HG03159 (cell line): ENCODE measurements around the gene ANO6.
"Not testable (repeated sequence)": the region's sequence is repeated elsewhere in the genome, so short reads cannot be mapped to it uniquely, and the experiment has no call there.

Experiments
- ATAC-seq: cut with Tn5 transposase; IDR thresholded peaks from one replicate; pipeline ENCODE4 v1.9.1; 2021; ENCODE audit warnings: mild to moderate bottlenecking, moderate library complexity; ENCODE audit not compliant: unreplicated experiment

ANO6 gene

DNA sequence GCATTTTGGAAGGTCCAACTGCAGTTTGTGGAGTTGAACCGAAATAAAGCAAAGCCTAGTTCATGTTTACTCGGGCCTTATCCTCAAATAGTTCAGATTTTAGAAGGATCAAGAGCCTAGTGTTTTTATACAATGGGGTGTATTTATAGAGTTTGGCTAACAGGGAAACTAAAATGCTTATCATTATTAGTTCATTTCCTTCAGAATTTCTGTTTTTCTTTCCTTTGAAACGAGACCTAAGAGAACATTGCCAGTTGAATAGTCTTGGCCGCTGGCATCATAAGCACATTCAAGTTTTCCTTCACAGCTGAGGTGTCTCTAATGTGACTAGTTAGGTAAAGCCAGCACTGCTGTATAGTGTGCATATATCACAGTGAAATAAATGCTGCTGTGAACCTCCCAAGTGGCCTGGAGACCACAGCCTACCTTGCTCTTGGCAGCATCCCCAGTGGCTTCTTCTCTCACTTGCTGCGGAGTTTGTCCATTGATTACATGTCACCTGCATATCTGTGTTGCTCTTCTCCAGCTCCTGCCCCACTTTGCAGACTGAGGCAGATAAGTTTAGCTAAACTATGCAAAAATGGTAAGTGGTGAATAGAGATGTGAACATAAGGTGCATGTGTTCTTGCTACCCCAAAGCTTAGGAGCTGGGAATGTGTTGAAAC, 88.8 kb downstream of the ANO6 start:
- no peak for ATAC-seq

DNA sequence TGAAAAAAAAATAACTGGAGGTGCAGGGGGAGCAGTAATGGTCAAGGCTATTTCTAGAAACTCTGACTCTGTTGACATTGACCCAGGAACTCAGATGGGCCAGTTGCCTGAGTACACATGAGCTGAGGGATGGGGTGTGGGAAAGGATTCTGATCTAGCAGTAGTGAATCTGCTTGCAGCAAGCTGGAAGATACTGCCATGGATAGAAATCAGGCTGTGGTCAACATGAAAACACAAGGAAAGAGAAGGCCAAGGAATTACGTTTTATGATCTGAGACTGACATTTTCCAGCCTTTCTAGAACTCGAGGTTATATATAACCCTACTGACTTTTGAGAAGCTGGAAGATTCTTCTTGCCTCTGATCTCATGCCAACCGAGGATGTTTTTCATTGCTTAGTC, 90.0 kb downstream of the ANO6 start:
- no peak for ATAC-seq

DNA sequence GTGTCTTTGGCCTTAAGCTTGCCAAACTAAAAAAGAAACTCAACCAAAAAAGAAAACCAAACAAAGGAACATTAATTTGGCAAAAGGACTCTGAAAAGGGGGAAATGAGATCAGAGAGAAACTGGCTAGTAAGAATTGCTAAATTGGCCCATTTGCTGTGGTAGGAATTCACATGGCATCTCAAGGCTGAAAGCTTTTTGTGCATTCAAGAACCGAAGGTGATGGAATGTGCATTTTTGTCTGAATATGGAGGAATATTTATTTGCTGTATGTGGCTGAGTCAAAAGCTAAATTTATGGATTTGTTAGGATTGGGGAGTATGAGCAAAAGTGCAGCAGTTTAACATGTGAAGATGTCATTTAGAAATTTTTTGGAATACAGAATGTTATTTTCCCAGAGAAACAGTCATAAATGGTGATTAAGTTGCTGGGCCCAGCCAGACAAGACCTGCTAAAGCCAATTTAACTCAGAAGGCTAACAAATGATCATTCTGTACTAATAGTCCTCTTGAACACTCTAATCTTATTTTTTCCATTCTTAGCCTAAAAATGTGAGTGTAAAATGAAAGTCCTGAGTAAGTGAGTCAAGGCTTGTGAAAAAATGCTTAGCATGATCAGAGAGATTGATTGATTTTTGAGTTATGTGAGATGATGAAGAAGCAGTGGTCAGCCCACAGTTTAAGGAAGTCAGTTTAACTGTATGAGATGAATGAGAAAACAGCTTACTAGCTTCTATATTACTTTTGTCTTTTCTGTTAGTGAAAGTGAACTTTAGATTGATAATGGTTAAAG, 94.1 kb downstream of the ANO6 start:
- ATAC-seq: no peak

DNA sequence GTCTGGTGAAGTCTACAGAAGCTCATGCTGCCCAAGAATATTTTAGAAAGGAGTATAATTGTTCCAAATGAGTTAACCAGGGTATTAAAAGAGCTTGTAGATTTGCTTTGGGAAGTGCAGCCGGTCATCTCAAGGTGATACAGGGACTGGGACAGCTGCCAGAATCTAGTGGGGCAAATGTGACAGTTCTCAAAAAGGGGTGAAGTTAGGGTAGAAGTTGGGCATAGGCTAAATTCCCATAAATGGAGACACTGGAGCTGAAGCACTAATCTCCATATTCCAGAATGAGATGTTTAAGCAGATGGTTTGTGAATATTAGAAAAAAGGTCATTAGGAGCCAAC, 94.7 kb downstream of the ANO6 start:
- ATAC-seq: no peak

DNA sequence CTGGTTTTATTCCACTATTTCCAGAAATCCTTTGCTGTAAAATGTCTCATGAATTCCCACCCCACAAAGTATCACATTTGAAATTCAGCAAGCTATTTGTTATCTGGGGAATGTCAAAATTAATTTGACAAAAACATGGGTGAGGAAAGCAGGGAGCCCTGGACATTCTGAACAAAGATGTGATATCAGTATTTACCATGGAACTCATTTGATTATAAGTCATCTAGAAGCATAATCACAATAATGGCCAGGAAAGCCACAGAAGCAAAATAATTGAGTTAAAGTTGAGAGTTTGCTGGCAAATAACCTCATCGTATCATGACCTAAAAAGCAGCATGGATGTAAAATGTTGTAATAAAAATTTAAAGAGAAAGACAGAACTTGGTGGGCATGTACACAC, 96.1 kb downstream of the ANO6 start:
- ATAC-seq: no peak

DNA sequence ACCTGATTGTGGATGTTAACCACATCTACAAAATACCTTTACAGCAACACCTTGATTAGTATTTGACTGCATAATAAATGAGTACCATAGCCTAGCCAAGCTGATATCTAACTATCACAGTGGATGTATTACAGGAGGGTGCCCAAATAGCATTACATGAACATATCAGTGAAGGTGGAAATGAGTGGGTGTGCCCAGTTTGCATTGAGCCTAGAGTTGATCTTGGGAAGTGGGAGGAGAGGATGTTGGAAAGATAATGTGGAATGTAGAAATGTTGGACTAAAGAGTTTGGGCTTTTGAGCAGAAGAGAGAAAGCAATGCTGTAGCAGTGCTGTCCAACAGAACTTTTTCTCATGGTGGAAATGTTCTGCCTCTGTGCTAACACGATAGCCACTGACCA, 98.9 kb downstream of the ANO6 start:
- ATAC-seq: no peak

DNA sequence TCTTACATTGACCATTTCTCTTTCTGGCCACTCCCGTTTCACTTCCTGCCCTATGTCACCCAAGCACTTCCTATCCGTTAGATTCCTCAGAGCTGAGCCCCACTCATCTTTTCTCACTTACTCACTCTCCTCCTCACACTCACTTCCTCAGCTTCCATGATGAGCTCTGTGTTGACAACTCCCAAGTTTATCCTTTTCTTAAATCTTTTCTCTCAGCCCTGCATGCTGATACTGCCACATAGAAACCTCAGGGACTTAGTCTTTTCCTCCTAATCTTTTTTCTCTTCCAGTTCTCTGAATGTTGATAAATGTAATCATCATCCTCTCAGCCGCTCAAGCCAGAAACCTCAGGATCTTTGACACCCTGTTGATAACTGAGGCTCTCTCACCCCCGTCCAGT, 99.6 kb downstream of the ANO6 start:
- ATAC-seq: no peak

DNA sequence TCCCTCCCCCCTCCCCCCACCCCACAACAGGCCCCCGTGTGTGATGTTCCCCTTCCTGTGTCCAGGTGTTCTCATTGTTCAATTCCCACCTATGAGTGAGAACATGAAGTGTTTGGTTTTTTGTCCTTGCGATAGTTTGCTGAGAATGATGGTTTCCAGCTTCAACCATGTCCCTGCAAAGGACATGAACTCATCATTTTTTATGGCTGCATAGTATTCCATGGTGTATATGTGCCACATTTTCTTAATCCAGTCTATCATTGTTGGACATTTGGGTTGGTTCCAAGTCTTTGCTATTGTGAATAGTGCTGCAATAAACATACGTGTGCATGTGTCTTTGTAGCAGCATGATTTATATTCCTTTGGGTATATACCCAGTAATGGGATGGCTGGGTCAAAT, 101.4 kb downstream of the ANO6 start:
- not testable (repeated sequence) for ATAC-seq

DNA sequence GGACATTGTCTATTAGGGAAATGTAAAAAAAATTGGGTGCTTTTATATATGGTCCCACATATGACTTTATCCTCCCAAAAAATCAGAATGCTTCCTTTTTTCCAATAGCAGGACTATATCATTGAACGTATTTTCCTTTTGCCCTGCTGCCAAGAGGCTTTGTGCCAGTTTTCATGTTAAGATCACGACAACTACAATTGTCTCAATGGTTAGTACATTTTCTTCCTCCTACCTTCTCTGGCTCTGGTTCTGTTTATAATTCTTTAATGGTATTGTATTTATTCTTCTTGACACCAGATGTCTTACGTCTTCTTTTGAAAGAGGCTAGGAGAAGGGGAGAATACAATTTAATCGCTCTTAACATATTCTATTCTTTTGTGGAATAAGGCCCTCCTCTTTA, 106.9 kb downstream of the ANO6 start:
- ATAC-seq: no peak

DNA sequence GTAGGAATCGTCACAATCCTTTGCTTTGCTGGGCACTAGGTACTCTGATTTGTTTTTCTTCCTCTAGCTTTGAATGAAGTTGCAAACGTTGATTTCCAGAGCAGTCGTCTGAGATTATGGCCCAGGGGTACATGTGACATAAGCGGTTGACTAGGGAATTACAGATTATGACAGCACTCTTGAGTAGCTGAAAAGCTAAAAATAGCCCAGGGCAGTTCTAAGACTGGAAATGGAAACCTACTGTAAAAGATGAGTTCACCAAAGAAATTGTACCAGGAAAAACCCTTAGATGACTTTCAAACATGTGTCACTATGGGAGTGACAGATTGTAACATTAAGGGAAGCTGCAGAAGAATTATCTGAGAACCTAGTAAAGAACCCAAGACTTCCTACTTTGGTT, 108.5 kb downstream of the ANO6 start:
- no peak for ATAC-seq

DNA sequence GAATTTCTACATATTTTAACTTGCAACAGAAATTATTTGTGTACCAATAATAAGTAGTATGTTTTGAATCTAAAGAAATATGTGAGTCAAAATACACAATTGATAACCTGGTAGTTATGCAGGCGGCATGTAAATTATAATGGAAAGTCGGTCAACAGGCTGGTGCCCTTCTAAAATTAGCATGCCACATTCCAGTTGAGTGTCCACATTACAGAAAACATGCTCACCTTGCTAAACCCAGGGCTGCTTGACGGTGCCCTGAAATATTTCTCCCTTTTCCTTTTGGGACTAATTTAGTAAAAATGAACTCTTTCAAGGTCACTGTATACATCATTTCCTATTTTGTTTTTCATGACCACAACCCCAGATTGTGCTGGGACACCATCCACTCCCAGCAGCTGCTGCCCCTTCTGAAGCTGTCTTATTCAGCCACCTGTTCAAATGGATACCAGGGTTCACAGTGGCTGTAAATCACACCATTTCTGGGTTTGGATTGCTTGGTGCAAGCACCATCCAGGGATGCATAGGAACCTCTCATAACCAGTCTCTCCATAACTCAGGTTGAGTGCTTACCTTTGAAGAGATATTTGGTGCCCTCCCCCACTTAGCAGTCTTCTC, 110.6 kb downstream of the ANO6 start:
- no peak for ATAC-seq

DNA sequence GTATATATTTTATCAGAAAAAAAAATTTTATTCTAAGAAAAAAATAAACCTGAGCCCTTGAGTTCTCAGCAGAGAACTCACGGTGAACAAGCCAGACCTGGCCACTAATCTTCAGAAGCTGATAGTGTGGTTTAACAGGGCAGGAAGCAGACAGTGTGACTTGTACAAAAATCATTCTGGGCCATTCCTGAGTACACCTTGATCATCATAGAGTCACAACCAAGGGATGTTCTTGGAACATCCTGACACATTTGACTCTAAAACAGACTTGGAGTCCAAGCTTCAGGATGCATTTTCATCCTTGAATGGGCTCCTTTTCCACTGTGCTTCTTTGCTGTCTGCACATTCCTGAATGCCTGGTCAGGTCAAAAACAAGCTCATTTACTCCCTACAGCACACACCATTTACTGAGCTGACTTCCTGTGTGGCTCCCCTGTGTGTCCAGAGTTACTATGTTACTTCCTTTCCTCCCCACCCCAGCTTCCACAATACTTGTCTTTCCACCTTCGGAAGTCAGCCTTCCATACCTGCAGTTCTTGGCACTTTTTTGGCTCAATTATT, 112.0 kb downstream of the ANO6 start:
- ATAC-seq: no peak

DNA sequence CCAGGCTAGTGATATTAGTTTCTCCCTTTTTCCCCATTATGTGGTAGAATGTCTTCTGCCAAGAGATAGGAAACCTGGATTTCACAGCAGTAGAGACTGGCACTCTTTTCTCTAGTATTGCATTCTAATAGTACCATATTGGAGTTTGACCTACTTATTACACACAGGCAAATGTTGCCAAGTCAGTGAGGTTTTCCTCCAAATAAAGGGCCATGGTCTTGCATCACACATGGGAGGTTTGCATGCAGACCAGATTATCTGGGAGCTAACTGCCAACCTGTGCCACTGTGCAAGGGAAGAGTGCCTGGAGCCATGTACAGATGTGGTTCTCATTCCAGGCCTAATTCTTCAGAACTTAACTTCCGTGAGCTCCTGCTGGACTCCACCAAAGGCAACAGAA, 113.3 kb downstream of the ANO6 start:
- ATAC-seq: no peak

DNA sequence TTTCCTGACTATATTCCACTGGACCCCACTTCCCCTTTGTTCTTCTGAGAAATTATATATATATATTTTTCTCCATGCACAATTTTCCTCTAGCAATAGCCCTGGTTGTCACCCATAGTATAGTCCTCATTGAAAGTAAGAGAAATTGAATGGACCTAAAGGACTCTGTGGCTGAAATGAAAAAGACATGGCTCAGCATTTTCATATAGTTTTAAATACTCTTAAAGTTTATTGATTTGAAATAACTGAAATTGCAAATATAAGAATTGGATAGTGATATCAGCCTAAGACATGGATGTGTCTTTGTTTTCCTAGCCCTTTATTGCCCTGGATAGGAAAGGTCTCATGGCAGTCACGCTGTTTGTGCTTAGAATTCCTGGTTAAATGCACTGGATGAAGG, 113.8 kb downstream of the ANO6 start:
- no peak for ATAC-seq

DNA sequence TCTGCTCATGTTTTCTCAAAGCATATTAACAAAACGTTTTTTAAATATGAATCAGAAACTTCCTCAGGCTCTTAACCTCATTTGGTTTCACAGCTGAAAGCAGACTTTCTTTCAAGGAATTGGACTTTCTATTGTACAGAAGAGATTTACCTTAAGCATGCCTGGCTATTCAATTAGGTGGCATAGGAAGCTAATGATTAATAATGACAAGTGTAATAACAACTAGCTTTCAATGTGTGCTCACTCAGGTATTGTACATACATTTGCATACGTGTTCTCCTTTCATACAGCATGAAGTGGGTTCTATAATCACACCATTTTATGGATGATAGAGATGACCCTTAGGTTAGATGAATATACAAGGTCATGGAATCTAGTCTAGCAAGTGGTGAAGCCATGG, 115.7 kb downstream of the ANO6 start:
- peak; percentile 70 for ATAC-seq

DNA sequence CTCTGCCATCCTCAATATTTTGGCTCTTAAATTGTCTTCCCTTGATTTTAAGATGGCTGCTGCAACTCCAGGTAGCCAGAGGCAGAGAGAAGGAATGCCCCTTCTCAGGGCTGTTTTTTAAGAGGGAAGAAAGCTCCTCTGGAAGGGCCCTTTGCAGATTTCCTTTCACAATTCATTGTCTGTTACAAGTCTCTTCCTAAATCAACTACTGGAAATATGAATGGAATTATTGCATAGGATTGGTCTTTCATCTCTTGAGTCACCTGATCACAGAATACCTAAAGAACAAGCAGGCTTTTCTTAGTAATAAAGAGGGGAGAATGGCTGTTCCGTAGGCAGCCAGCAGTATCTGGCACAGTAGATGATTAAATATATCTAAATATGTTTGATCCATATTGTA, 118.5 kb downstream of the ANO6 start:
- ATAC-seq: no peak

DNA sequence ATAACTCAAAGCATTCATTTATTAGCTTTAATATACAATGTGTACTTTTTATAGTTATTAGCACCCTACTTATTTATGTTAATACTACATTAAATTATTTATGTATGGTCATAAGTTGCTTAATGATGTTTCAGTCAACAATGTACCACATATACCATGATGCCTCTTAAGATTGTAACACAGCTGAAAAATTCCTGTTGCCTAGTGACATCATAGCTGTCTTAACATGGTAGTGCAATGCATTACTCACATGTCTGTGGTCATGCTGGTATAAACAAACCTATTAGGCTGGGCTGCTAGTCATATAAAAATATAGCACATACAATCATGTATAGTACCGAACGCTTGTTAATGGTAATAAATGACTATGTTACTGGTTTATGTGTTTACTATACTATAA, 120.4 kb downstream of the ANO6 start:
- ATAC-seq: no peak

DNA sequence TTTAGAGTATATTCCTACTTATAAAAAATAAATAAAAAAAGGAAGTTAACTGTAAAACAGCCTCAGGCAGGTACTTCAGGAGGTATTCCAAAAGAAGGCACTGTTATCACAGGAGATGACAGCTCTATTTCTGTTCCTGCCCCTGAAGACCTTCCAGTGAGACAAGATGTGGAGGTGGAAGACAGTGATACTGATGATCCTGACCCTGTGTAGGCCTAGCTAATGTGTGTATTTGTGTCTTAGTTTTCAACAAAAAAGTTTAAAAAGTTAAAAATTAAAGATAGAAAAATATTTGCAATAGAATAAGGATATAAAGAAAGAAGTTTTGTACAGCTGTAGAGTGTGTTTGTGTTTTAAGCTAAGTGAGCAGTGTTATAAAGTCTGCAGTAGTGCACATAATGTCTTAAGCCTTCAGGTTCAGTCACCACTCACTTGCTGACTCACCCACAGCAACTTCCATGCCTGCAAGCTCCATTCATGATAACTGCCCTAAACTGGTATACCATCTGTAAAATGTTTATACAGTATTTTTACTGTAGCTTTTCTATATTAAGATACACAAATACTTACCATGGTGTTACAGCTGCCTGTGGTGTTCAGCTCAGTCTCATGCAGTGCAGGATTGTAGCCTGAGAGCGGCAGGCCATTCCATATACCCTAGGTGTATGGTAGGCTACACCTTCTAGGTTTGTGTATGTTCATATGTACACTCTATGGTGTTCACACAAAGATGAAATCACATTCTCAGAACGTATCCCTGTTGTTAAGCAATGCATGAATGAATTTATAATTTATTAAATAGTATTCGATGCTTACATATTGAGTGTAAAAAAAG, 121.1 kb downstream of the ANO6 start:
- ATAC-seq: no peak

DNA sequence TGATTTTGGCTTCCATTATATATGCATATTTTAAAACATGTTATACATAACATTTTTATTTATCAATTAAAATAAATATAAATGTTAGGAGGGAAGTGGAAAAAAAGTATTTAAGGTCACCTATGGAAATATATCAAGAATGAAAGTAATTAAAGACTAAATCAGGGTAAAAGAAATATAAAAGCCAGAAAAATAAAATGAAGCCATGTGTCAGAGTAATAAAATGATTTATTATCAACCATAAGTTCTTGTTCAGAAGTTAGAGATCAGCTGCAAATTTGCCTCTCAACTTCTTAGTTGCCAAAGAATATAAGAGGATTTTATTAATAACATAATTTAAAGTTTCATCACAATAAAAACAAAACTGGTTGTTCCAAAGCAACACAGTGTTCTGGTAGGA, 121.9 kb downstream of the ANO6 start:
- no peak for ATAC-seq

DNA sequence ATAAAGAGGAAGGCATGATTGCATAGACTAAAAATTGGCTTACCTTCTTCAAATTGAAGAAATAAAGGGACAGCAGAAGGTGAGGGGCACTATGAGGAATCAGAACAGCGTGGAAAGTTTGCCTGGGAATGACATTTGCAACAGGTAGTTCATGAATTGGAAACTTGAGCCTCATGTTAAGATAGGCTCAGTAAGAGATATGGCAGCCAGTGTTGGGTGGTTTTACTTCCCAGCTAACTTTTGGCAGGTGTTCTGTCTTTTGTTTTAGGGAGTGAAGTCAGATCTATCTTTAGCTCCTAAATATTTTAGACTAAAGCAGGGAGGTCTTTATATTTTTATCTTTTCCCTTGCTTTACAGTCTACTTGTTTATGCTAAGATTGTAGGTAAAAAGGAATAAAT, 122.4 kb downstream of the ANO6 start:
- no peak for ATAC-seq

DNA sequence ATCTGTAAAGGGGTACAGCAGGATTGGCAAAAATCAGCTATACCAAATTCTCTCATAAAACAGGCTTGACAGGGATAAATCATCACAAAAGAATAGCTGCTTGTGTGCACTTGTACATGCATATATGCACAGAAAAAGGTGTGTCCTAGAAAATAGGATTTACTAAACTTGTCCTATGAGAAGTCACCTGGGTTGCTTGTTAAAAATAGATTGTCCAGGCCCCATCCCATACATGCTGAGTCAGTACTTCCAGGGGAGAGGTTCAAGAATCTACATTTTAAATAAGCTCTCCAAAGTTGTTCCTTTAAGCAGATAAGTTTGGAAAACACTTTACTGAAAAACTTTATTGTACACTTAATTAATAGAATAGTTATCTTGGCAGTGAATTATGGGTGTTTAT, 123.1 kb downstream of the ANO6 start:
- no peak for ATAC-seq
